SK-N-SH treated with all-trans-retinoic acid at 6 μM for 48 hours (cell line): ENCODE data around the gene HASPIN.

Source experiments
- CSDC2 ChIP-seq: fragments of 250-450 bp; sonication (Bioruptor Pico); IDR thresholded peaks from 2 replicates; pipeline ENCODE4 v1.5.0; 2020; ENCODE audit warnings: mild to moderate bottlenecking, moderate library complexity
- GLIS3 ChIP-seq: fragments of 250-450 bp; sonication (Bioruptor Pico); IDR thresholded peaks from 2 replicates; pipeline ENCODE4 v1.5.0; 2020; ENCODE audit warnings: mild to moderate bottlenecking, moderate library complexity
- ISL1 ChIP-seq: fragments of 250-450 bp; sonication (Bioruptor Pico); IDR thresholded peaks from 2 replicates; pipeline ENCODE4 v2.1.2; 2022; ENCODE audit warnings: mild to moderate bottlenecking, moderate library complexity
- OSR1 ChIP-seq: fragments of 250-450 bp; sonication (Bioruptor Pico); IDR thresholded peaks from 2 replicates; pipeline ENCODE4 v1.8.0; 2022; ENCODE audit warnings: moderate library complexity, mild to moderate bottlenecking, inconsistent platforms
- PPARA ChIP-seq: fragments of 250-450 bp; sonication (Bioruptor Pico); IDR thresholded peaks from 2 replicates; pipeline ENCODE4 v1.5.0; 2020; ENCODE audit warnings: mild to moderate bottlenecking, borderline replicate concordance
- RARB ChIP-seq: fragments of 250-450 bp; sonication (Bioruptor Pico); IDR thresholded peaks from 2 replicates; pipeline ENCODE4 v1.8.0; 2021; ENCODE audit warnings: mild to moderate bottlenecking, moderate library complexity
- SNAI2 ChIP-seq: fragments of 250-450 bp; sonication (Bioruptor Pico); IDR thresholded peaks from 2 replicates; pipeline ENCODE4 v1.5.0; 2020; ENCODE audit warnings: mild to moderate bottlenecking, moderate library complexity
- ZFP30 ChIP-seq: fragments of 450-650 bp; formaldehyde crosslinking; IDR thresholded peaks from 2 replicates; pipeline ENCODE4 v1.5.0; 2022; ENCODE audit warnings: mild to moderate bottlenecking, moderate library complexity
- ZNF565 ChIP-seq: fragments of 450-650 bp; formaldehyde crosslinking; conservative IDR thresholded peaks from 2 replicates; pipeline ENCODE4 v1.5.0; 2020; ENCODE audit warnings: low read depth, mild to moderate bottlenecking, moderate library complexity
- TF ChIP-seq, protein P1 (sequence below): fragments of 250-450 bp; sonication (Bioruptor Pico); IDR thresholded peaks from 2 replicates; pipeline ENCODE4 v1.5.1; 2021; ENCODE audit warnings: mild to moderate bottlenecking, moderate library complexity
- TF ChIP-seq, protein P2 (sequence below): fragments of 250-450 bp; sonication (Bioruptor Pico); IDR thresholded peaks from 2 replicates; pipeline ENCODE4 v1.5.1; 2020; ENCODE audit warnings: low read depth, mild to moderate bottlenecking, moderate library complexity
- TF ChIP-seq, protein P3 (sequence below): fragments of 250-450 bp; sonication (Bioruptor Pico); IDR thresholded peaks from 2 replicates; pipeline ENCODE4 v1.8.0; 2020; ENCODE audit warnings: mild to moderate bottlenecking, moderate library complexity, borderline replicate concordance
- TF ChIP-seq, protein P4 (sequence below): fragments of 250-450 bp; sonication (Bioruptor Pico); IDR thresholded peaks from 2 replicates; pipeline ENCODE4 v1.5.0; 2020; ENCODE audit warnings: mild to moderate bottlenecking, moderate library complexity

DNA sequence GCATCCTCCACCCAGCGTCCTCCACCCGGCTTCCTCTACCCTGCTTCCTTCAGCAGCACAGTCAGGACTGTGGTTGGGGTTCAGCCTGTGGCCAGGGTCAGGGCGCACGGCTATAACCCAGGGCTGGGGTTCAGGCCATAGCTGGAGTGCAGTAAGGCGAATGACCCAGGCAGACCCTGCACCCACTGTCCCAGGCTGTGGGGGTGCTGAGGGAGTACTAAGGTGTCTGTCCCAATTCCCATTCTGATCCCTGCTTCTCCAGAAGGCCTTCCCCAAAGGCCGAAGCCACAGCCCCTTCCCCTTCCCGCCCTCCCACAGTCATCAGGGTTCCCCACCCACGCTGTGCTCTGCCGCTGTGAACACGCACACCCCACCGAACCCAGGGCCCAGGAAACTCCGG is 42.6 kb upstream of the HASPIN start:
- no peak for TF ChIP-seq ISL1 (CRISPR knock-in tag)
- TF ChIP-seq, protein P1, sequence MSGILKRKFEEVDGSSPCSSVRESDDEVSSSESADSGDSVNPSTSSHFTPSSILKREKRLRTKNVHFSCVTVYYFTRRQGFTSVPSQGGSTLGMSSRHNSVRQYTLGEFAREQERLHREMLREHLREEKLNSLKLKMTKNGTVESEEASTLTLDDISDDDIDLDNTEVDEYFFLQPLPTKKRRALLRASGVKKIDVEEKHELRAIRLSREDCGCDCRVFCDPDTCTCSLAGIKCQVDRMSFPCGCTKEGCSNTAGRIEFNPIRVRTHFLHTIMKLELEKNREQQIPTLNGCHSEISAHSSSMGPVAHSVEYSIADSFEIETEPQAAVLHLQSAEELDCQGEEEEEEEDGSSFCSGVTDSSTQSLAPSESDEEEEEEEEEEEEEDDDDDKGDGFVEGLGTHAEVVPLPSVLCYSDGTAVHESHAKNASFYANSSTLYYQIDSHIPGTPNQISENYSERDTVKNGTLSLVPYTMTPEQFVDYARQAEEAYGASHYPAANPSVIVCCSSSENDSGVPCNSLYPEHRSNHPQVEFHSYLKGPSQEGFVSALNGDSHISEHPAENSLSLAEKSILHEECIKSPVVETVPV (CRISPR knock-in tag): no peak
- no peak for TF ChIP-seq PPARA (CRISPR knock-in tag)
- no peak for TF ChIP-seq OSR1
- no peak for TF ChIP-seq SNAI2 (CRISPR knock-in tag)
- no peak for TF ChIP-seq RARB (CRISPR knock-in tag)
- TF ChIP-seq, protein P2, sequence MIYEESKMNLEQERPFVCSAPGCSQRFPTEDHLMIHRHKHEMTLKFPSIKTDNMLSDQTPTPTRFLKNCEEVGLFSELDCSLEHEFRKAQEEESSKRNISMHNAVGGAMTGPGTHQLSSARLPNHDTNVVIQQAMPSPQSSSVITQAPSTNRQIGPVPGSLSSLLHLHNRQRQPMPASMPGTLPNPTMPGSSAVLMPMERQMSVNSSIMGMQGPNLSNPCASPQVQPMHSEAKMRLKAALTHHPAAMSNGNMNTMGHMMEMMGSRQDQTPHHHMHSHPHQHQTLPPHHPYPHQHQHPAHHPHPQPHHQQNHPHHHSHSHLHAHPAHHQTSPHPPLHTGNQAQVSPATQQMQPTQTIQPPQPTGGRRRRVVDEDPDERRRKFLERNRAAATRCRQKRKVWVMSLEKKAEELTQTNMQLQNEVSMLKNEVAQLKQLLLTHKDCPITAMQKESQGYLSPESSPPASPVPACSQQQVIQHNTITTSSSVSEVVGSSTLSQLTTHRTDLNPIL (CRISPR knock-in tag): no peak
- TF ChIP-seq ZFP30 (CRISPR knock-in tag): no peak
- no peak for TF ChIP-seq CSDC2 (CRISPR knock-in tag)
- no peak for TF ChIP-seq ZNF565 (CRISPR knock-in tag)
- no peak for TF ChIP-seq GLIS3 (CRISPR knock-in tag)
- TF ChIP-seq, protein P3, sequence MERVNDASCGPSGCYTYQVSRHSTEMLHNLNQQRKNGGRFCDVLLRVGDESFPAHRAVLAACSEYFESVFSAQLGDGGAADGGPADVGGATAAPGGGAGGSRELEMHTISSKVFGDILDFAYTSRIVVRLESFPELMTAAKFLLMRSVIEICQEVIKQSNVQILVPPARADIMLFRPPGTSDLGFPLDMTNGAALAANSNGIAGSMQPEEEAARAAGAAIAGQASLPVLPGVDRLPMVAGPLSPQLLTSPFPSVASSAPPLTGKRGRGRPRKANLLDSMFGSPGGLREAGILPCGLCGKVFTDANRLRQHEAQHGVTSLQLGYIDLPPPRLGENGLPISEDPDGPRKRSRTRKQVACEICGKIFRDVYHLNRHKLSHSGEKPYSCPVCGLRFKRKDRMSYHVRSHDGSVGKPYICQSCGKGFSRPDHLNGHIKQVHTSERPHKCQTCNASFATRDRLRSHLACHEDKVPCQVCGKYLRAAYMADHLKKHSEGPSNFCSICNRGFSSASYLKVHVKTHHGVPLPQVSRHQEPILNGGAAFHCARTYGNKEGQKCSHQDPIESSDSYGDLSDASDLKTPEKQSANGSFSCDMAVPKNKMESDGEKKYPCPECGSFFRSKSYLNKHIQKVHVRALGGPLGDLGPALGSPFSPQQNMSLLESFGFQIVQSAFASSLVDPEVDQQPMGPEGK: no peak
- TF ChIP-seq, protein P4, sequence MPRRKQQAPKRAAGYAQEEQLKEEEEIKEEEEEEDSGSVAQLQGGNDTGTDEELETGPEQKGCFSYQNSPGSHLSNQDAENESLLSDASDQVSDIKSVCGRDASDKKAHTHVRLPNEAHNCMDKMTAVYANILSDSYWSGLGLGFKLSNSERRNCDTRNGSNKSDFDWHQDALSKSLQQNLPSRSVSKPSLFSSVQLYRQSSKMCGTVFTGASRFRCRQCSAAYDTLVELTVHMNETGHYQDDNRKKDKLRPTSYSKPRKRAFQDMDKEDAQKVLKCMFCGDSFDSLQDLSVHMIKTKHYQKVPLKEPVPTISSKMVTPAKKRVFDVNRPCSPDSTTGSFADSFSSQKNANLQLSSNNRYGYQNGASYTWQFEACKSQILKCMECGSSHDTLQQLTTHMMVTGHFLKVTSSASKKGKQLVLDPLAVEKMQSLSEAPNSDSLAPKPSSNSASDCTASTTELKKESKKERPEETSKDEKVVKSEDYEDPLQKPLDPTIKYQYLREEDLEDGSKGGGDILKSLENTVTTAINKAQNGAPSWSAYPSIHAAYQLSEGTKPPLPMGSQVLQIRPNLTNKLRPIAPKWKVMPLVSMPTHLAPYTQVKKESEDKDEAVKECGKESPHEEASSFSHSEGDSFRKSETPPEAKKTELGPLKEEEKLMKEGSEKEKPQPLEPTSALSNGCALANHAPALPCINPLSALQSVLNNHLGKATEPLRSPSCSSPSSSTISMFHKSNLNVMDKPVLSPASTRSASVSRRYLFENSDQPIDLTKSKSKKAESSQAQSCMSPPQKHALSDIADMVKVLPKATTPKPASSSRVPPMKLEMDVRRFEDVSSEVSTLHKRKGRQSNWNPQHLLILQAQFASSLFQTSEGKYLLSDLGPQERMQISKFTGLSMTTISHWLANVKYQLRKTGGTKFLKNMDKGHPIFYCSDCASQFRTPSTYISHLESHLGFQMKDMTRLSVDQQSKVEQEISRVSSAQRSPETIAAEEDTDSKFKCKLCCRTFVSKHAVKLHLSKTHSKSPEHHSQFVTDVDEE (CRISPR knock-in tag): no peak
